GM18511 (cell line): ENCODE data around the gene ORMDL2.
"Not testable (repeated sequence)": the region's sequence is repeated elsewhere in the genome, so short reads cannot be mapped to it uniquely, and the experiment has no call there.

ENCODE experiments used
- ATAC-seq: cut with Tn5 transposase; IDR thresholded peaks from one replicate; pipeline ENCODE4 v1.9.1; 2021; ENCODE audit warnings: mild to moderate bottlenecking, moderate library complexity; ENCODE audit not compliant: unreplicated experiment

The ORMDL2 gene

DNA sequence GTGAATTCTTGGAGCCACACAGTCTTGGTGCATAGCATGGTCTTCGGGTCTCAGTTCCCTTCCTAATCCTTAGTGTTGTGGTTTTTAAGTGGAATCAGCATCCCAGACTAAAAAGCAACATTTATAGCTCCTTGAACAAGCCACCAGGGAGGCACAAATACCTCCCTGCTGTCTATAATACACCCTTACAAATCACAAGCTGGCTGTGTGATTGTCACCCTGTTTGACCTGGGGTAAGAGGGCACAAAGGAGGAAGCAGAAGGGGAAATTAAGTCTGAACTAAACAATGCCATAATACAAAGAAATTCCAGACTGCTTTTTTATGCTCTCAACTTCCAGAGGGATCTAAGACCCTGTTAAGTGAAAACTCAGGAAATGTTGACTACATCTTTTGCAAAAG lies 32.6 kb downstream of the ORMDL2 start:
- no peak for ATAC-seq

DNA sequence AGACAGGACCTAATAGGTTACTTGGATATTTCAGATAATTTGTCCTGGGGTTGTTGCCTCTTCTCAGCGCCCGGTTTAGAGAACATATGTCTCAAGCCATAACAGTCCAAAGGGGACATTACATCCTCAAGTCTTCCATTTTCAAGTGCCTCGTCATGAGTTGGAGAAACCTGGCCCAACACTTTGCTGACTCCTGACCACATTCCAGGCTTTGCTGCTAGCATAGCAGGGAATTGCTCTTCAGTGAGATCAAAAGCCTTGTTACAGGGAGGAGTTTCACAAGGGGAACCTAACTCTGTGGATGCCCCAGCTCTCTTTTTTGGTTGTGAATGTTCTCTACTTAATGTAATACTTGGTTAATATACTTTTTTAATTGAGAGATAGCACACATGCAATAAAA lies 33.1 kb downstream of the ORMDL2 start:
- ATAC-seq = no peak

DNA sequence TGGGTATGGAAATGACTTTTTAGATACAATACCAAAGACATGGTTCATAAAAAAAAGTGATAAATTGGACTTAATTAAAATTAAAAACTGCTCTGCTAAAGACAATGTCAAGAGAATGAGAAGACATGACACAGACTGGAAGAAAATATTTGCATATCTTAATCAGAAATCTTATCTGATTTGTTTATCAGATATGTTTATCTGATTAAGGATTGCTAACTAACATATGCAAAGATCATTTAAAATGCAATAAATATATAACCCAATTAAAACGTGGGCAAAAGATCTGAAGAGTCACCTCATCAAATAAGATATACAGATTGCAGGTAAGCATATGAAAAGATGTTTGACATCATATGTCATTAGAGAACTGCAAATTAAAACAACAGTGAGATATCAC lies 34.9 kb downstream of the ORMDL2 start:
- ATAC-seq = no peak

DNA sequence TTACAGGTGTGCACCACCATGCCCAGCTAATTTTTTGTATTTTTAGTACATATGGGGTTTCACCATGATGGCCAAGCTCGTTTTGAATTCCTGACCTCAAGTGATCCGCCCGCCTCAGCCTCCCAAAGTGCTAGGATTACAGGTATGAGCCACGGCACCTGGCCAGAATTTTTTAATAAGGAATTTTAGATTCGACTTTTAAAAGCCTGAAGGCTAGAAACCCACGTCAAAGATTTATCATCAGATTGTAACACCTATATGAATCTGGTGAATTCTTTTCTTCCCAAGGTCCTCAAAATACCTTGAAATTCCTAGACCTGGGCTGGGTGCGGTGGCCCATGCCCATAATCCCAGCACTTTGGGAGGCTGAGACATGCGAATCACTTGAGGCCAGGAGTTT lies 43.6 kb downstream of the ORMDL2 start:
- ATAC-seq = no peak

DNA sequence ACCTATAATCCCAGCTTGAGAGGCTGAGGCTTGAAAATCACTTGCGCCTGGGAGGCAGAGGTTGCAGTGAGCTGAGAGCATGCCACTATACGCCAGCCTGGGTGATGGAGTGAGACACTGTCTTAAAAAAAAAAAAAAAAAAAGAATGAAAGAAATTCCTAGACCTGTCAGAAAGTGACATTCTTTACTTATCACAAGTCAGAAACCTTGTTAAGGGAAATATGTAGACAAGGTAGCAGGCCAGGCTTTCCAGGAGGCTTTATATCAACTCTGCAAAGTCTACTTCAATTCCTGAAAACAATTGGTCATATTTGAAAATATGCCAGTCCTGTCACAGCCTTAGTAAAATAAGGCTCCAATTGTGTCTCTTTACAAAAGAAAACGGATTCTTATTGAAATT lies 44.0 kb downstream of the ORMDL2 start:
- no peak for ATAC-seq

DNA sequence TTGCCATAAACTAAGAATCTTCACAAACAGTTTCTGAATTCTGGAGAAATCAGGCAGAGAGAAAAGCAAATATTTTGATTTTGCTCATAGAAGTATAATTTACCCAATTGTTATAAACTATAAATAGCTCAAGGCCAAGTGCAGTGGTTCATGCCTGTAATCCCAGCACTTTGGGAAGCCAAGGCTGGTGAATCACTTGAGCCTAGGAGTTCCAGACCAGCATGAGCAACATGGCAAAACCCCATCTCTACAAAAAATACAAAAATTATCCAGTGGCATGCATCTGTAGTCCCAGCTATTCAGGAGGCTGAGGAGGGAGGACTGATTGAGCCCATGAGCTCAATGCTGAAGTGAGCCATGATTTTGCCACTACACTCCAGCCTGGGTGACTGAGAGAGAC lies 44.4 kb downstream of the ORMDL2 start:
- ATAC-seq = no peak

DNA sequence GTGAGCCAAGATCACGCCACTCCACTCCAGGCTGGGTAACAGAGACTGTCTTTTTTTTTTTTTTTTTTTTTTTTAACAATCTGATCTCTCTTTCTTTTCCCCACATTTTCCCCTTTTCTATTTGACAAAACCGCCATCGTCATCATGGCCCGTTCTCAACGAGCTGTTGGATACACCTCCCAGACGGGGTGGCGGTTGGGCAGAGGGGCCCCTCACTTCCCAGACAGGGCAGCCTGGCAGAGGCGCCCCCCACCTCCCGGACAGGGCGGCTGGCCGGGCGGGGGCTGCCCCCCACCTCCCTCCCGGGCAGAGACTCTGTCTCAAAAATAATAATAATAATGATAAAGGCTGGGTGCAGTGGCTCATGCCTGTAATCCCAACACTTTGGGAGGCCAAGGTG lies 45.1 kb downstream of the ORMDL2 start:
- ATAC-seq = not testable (repeated sequence)

DNA sequence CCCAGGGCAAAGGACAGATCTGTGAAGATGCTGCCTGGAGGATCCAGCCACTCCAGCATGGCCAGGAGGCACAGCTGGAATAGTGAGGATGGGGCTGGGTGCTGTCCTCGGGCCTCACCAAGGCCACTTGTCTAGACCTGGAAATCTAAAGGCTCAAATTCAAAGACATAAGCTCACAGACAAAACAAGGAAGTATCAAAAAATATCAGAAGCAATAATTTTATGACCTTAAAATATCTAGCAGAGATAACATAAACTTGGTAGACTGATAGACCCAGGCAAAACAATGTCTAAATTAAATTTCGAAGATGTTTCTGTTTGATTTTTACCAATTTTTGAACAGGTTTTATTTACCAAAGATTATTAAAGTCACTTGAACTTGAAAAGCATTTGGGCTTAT lies 47.5 kb downstream of the ORMDL2 start:
- no peak for ATAC-seq

DNA sequence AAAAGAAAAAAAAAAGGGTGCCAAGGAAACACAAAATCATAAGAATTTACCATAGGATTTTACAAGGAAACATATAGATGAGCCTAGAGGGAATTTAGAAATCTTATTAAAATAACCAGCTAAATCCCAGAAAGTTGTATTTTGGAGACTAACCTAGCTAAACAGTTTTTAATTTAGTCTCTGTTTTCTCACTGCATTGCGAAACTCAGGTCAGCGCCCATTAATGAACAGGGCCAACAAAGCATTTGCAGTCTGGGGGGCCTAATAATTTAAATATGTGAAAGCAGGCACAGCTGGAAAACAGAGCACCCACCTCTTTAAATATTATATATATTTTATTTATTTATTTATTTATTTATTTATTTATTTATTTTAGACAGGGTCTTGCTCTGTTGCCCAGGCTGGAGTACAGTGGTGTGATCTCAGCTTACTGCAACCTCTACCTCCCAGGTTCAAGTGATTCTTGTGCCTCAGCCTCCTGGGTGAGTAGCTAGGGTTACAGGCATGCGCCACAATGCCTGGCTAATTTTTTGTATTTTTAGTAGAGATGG lies 48.7 kb downstream of the ORMDL2 start:
- ATAC-seq = not testable (repeated sequence)
